Measurements from ENCODE around the gene RNASE9.

DNA sequence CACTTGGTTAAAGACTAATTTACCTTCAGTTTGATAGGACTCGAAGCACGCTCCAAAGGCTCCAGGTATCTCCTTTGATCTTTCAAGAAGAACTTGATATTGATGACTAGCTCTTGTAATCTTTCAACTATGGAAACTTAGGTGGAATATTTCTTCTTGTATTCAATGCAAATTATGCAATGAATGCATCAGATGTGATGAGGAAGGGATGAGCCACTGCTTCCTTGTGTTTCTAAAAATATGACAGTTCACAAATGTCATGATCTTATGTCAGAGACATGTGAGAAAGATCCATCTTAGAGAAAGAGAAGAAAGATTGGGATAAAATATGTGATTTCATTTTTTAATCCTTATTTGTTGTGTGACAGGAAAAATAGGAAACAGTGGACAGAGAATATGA is 9.9 kb downstream of the RNASE9 start:
- TF ChIP-seq, protein P1, sequence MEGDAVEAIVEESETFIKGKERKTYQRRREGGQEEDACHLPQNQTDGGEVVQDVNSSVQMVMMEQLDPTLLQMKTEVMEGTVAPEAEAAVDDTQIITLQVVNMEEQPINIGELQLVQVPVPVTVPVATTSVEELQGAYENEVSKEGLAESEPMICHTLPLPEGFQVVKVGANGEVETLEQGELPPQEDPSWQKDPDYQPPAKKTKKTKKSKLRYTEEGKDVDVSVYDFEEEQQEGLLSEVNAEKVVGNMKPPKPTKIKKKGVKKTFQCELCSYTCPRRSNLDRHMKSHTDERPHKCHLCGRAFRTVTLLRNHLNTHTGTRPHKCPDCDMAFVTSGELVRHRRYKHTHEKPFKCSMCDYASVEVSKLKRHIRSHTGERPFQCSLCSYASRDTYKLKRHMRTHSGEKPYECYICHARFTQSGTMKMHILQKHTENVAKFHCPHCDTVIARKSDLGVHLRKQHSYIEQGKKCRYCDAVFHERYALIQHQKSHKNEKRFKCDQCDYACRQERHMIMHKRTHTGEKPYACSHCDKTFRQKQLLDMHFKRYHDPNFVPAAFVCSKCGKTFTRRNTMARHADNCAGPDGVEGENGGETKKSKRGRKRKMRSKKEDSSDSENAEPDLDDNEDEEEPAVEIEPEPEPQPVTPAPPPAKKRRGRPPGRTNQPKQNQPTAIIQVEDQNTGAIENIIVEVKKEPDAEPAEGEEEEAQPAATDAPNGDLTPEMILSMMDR (IDR thresholded peaks at IDR 0.05; ENCODE audit: low read length), result no peak
- TF ChIP-seq EZH2 (IDR thresholded peaks at IDR 0.05; ENCODE audit: borderline replicate concordance, low read length), result no peak
